Measurements from ENCODE around the gene HNRNPH2. TPM values are rescaled to one million over a fixed set of nuclear protein-coding genes. Genes with fewer than 3 reads are reported as not detected.

HNRNPH2 gene
- total RNA-seq, 1 experiment from 2014 or later, result 62.1 TPM

GRCh38 chrX:101452056-101452455, 44.0 kb downstream of the HNRNPH2 start:
- no peak for DNase-seq (ENCODE audit: low read depth)

DNA sequence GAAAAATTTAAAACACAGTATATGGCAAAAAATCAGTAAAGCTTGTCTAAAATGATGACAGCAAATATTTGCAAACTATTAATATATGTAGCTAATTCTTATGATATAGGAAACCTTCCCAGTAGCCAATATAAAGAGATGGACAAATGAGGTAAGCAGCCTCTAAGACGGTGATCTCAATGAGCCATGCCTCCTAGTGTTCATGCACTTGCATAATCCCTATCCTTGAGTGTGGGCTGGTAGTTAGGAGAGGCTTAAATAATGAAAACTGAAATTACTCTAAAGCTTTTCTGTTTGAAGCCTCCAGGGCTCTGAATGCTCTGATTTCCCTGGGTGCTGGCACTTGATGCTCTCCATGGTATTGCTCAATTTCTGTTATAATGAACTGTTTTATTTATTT, 52.6 kb downstream of the HNRNPH2 start:
- no peak for DNase-seq (ENCODE audit: low read depth)

- DNase-seq (ENCODE audit: low read depth), result peak; percentile 26
These were observed 54.9 kb downstream of the HNRNPH2 start for GRCh38 chrX:101462892-101463291.

Other genes with a start within 250 kb of the HNRNPH2 start
- gene DRP2, start 188.4 kb upstream of the HNRNPH2 start, total RNA-seq (2014; rRNA removed; shearing (Covaris generic)), result 7.2 TPM in 2 replicates
- not detected in 2 replicates for gene TAF7L, start 116.9 kb upstream of the HNRNPH2 start, total RNA-seq (2014; rRNA removed; shearing (Covaris generic))
- gene TIMM8A, start 59.5 kb upstream of the HNRNPH2 start, total RNA-seq (2014; rRNA removed; shearing (Covaris generic)), result 11.7 and 13.7 TPM in 2 replicates
- not detected in 2 replicates for gene BTK, start 22.0 kb upstream of the HNRNPH2 start, total RNA-seq (2014; rRNA removed; shearing (Covaris generic))
- 1,301 and 1,696 TPM in 2 replicates for gene RPL36A, start 17.2 kb upstream of the HNRNPH2 start, total RNA-seq (2014; rRNA removed; shearing (Covaris generic))
- gene GLA, start 297 bp upstream of the HNRNPH2 start, total RNA-seq (2014; rRNA removed; shearing (Covaris generic)), result 40.9 and 48.2 TPM in 2 replicates
- 0.98 and 1.2 TPM in 2 replicates for gene ARMCX4, start 77.2 kb downstream of the HNRNPH2 start, total RNA-seq (2014; rRNA removed; shearing (Covaris generic))
- 31.9 and 34.7 TPM in 2 replicates for gene ARMCX1, start 142.3 kb downstream of the HNRNPH2 start, total RNA-seq (2014; rRNA removed; shearing (Covaris generic))
- gene ARMCX6, start 209.8 kb downstream of the HNRNPH2 start, total RNA-seq (2014; rRNA removed; shearing (Covaris generic)), result 38.2 and 46.0 TPM in 2 replicates
- gene ARMCX3, start 214.9 kb downstream of the HNRNPH2 start, total RNA-seq (2014; rRNA removed; shearing (Covaris generic)), result 15.1 and 18.3 TPM in 2 replicates

All from HT1080 (cell line).